Natural killer cell (primary cell): ENCODE data around the gene TULP4. TPM values are rescaled to one million over a fixed set of nuclear protein-coding genes. Genes with fewer than 3 reads are reported as not detected.

Experiments
- ATAC-seq, 3 donors: fragments of 150-1000 bp in 2 of 3; fragments of 200-7000 bp in 1 of 3; cut with Tn5 transposase; 1 replicate in 1 of 3; 2 replicates in 2 of 3; pipeline ENCODE4 v1.10.0; 2021; ENCODE audit warnings: mild to moderate bottlenecking in 2 of 3, moderate library complexity in 2 of 3
- DNase-seq, 2 donors: peaks; one replicate each; pipeline versions ENCODE4 v3.0.0 to v3.0.0-alpha.2; 2013 to 2021; ENCODE audit warnings: mixed read lengths in 1 of 2
- H3K27ac ChIP-seq: one replicate; pipeline ENCODE4 v1.5.1; 2013; ENCODE audit warnings: mild to moderate bottlenecking, low read length
- H3K27me3 ChIP-seq: one replicate; pipeline ENCODE4 v1.6.1; 2013; ENCODE audit warnings: low read length; ENCODE audit not compliant: control insufficient read depth, insufficient read depth
- H3K36me3 ChIP-seq: one replicate; pipeline ENCODE4 v1.6.1; 2013; ENCODE audit warnings: low read length; ENCODE audit not compliant: control insufficient read depth, insufficient read depth
- H3K4me1 ChIP-seq: one replicate; pipeline ENCODE4 v1.6.1; 2013; ENCODE audit warnings: low read length; ENCODE audit not compliant: control insufficient read depth, insufficient read depth
- H3K4me3 ChIP-seq: one replicate; pipeline ENCODE4 v1.5.1; 2013; ENCODE audit warnings: low read length
- H3K9me3 ChIP-seq: one replicate; pipeline ENCODE4 v1.6.1; 2013; ENCODE audit warnings: low read length; ENCODE audit not compliant: control insufficient read depth, insufficient read depth
- H3K27ac Mint-ChIP-seq, 2 donors: one replicate each; pipeline ENCODE4 v1.8.0; 2022; ENCODE audit warnings: mild to moderate bottlenecking in 2 of 2, mixed read lengths in 2 of 2, moderate library complexity in 1 of 2
- H3K27me3 Mint-ChIP-seq, 2 donors: one replicate each; pipeline ENCODE4 v1.8.0; 2022; ENCODE audit warnings: low read depth in 2 of 2, mixed read lengths in 2 of 2
- H3K36me3 Mint-ChIP-seq: one replicate; pipeline ENCODE4 v1.8.0; 2022; ENCODE audit warnings: mixed read lengths
- H3K4me1 Mint-ChIP-seq, 2 donors: one replicate each; pipeline ENCODE4 v1.8.0; 2022; ENCODE audit warnings: mixed read lengths in 2 of 2
- H3K4me3 Mint-ChIP-seq: one replicate; pipeline ENCODE4 v1.8.0; 2022; ENCODE audit warnings: mild to moderate bottlenecking, moderate library complexity, mixed read lengths
- H3K9me3 Mint-ChIP-seq, 2 donors: one replicate each; pipeline ENCODE4 v1.8.0; 2022; ENCODE audit warnings: mixed read lengths in 2 of 2
- WGBS: methylation state at CpG from one replicate; pipeline ENCODE4 v1.1.7; 2013; ENCODE audit warnings: missing lambda C conversion rate; ENCODE audit not compliant: insufficient coverage; 5-methylcytosine and 5-hydroxymethylcytosine counted together
- intact Hi-C: fragments of 100-400 bp; cut with micrococcal nuclease; formaldehyde crosslinking; loops from one replicate; pipeline ENCODE4 v1.14.2; 2022
- total RNA-seq, 4 donors: library from RNA; stranded (reverse); fragments of 120-200 nt in 1 of 4; gene quantifications; one replicate each; pipeline versions ENCODE4 v1.2.3 to v1.2.4, GENCODE V29; 2013 to 2022
- TF ChIP-seq, protein P1 (sequence below): fragments of 200-600 bp; IDR thresholded peaks from one replicate; pipeline ENCODE4 v1.8.0; 2022; ENCODE audit warnings: antibody characterized with exemption

The TULP4 gene
- total RNA-seq, 3 donors from 2014 or later (not counting 1 experiment from before 2014, with no cell fraction given) = 75.2 to 89.5 (median 88.3) TPM

GRCh38 chr6:158507174-158507573, 194.9 kb downstream of the TULP4 start:
- H3K9me3 ChIP-seq = no peaks in the 10 kb centered on the region

GRCh38 chr6:158508450-158508849, 196.2 kb downstream of the TULP4 start:
- TF ChIP-seq, protein P1, sequence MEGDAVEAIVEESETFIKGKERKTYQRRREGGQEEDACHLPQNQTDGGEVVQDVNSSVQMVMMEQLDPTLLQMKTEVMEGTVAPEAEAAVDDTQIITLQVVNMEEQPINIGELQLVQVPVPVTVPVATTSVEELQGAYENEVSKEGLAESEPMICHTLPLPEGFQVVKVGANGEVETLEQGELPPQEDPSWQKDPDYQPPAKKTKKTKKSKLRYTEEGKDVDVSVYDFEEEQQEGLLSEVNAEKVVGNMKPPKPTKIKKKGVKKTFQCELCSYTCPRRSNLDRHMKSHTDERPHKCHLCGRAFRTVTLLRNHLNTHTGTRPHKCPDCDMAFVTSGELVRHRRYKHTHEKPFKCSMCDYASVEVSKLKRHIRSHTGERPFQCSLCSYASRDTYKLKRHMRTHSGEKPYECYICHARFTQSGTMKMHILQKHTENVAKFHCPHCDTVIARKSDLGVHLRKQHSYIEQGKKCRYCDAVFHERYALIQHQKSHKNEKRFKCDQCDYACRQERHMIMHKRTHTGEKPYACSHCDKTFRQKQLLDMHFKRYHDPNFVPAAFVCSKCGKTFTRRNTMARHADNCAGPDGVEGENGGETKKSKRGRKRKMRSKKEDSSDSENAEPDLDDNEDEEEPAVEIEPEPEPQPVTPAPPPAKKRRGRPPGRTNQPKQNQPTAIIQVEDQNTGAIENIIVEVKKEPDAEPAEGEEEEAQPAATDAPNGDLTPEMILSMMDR = no peak
- no peak overlapping the region for H3K27ac Mint-ChIP-seq
- Histone ChIP-seq H3K9me3 (no peaks in the 10 kb centered on the region), H3K36me3 (no peaks in the 10 kb centered on the region), H3K4me1 (peaks cover 1% of the 10 kb centered on the region), H3K4me3 (no peak overlapping the region), H3K27me3 (no peaks in the 10 kb centered on the region), H3K27ac (no peak overlapping the region)
- no peak overlapping the region for H3K4me3 Mint-ChIP-seq
- H3K4me1 Mint-ChIP-seq = peaks cover 0 to 6% of the 10 kb centered on the region in 2 donors
- intact Hi-C loops = no loop called here
- ATAC-seq (no peak), DNase-seq (no peak)
- H3K27me3 Mint-ChIP-seq = no peaks in the 10 kb centered on the region
- H3K9me3 Mint-ChIP-seq = no peaks in the 10 kb centered on the region
- WGBS = 100% methylated on average over 2 of the region's 5 CpGs
- H3K36me3 Mint-ChIP-seq = no peaks in the 10 kb centered on the region

More at GRCh38 chr6:158507174-158507573, 194.9 kb downstream of the TULP4 start:
- Mint-ChIP-seq H3K27me3 (no peaks in the 10 kb centered on the region), H3K9me3 (no peaks in the 10 kb centered on the region), H3K27ac (no peak overlapping the region), H3K4me1 (peaks cover 0 to 6% of the 10 kb centered on the region in 2 donors), H3K4me3 (no peak overlapping the region), H3K36me3 (no peaks in the 10 kb centered on the region)
- TF ChIP-seq, protein P1 = no peak
- H3K27me3 ChIP-seq = no peaks in the 10 kb centered on the region
- no peak for ATAC-seq
- peaks cover 3% of the 10 kb centered on the region for H3K36me3 ChIP-seq
- 98% methylated on average over 7 of the region's 7 CpGs for WGBS
- H3K4me1 ChIP-seq = no peaks in the 10 kb centered on the region
- H3K4me3 ChIP-seq = no peak overlapping the region
- no peak for DNase-seq
- intact Hi-C loops = no loop called here
- H3K27ac ChIP-seq = no peak overlapping the region

DNA sequence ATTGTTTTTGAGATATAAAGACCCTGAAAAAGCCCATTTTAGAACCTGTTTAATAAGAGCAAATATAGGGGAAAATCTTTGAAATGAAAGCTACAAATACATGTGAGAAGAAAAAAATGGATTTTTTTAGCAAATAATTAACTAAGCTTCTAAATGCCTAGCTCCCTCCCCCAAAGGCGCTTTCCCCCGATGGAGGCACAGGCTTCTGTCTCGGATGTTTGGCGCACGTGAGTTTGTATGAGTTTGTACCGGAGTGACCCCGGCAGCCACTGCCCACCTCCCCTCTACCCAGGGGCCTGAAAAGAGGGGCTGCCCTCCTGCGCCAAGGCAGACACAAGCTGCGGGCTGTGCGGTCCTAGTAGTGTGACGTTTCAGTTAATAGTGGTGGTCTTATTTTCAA, 197.2 kb downstream of the TULP4 start:
- no peaks in the 10 kb centered on the region for H3K9me3 ChIP-seq
- H3K4me1 ChIP-seq = peaks cover 11% of the 10 kb centered on the region
- H3K27ac Mint-ChIP-seq = no peak overlapping the region
- H3K27ac ChIP-seq = no peak overlapping the region
- H3K9me3 Mint-ChIP-seq = no peaks in the 10 kb centered on the region
- no peaks in the 10 kb centered on the region for H3K27me3 Mint-ChIP-seq
- H3K27me3 ChIP-seq = no peaks in the 10 kb centered on the region
- H3K4me3 ChIP-seq = no peak overlapping the region
- intact Hi-C loops = no loop called here
- TF ChIP-seq, protein P1 = no peak
- no peak for DNase-seq
- peaks cover 10 to 15% of the 10 kb centered on the region in 2 donors for H3K4me1 Mint-ChIP-seq
- H3K36me3 ChIP-seq = no peaks in the 10 kb centered on the region
- H3K4me3 Mint-ChIP-seq = no peak overlapping the region
- WGBS = 98% methylated on average over 10 of the region's 11 CpGs
- no peaks in the 10 kb centered on the region for H3K36me3 Mint-ChIP-seq
- ATAC-seq = no peak

DNA sequence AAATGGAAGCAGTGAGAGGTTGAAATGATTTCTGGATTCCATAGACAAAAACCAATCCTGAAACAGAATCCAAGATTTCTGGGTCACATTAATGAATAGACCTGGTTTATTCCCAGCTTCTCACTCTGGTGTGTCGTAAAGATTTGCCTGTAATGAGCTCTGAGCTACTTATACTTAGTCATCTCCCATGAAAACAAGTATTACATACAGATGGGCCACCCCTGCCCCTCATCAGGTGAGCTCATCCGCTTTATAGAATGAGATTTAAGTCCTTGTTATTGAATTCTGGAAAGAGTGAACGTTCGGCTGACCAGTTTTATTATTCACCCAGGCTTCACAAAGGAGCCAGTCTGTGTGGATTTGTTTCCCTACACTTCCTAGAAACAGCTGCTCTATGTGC, 200.5 kb downstream of the TULP4 start:
- no peak for ATAC-seq
- Mint-ChIP-seq H3K27ac (no peak overlapping the region), H3K4me3 (no peak overlapping the region), H3K4me1 (peaks cover 33 to 34% of the 10 kb centered on the region in 2 donors), H3K36me3 (no peaks in the 10 kb centered on the region), H3K27me3 (peaks cover 9 to 22% of the 10 kb centered on the region in 2 donors), H3K9me3 (no peaks in the 10 kb centered on the region)
- no peak for DNase-seq
- Histone ChIP-seq H3K27me3 (peaks cover 2% of the 10 kb centered on the region), H3K27ac (no peak overlapping the region), H3K36me3 (no peaks in the 10 kb centered on the region), H3K4me1 (peaks cover 32% of the 10 kb centered on the region), H3K4me3 (no peak overlapping the region), H3K9me3 (no peaks in the 10 kb centered on the region)
- TF ChIP-seq, protein P1 = no peak
- WGBS = 92% methylated on average over 4 of the region's 4 CpGs
- intact Hi-C loops = no loop called here
